Measurements from ENCODE around the gene THSD4. TPM values are rescaled to one million over a fixed set of nuclear protein-coding genes. Genes with fewer than 3 reads are reported as not detected.

Gene THSD4
- total RNA-seq, 1 experiment from 2014 or later = 29.3 TPM

DNA sequence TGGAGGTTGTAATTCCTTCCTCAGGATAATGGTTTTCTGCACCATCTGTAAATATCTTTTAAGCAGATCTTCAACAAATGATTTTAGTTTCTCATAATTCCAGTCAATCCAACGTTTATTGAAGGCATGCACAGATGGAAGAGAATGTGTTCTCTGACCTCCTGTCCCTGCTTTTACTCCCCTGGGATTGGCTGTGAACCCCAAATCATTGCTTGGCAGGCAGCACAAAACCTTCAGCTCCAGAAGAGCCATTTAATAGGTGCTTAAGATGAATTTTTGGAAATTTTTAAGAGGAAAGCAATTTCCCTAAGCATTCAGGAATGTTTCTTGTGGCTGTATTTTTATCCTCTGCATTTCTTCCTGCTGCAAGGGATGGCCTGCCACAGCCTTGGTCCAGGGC, 25.5 kb upstream of the THSD4 start:
- Histone ChIP-seq H3K27me3 (ENCODE audit: insufficient read depth, low read depth) (no peaks in the 10 kb centered on the region), H3K4me3 (no peak overlapping the region), H2AFZ (no peak overlapping the region), H3K4me1 (replicated peaks; ENCODE audit: insufficient read depth) (peaks cover 17% of the 10 kb centered on the region), H3K9me3 (ENCODE audit: insufficient read depth, low read depth) (no peaks in the 10 kb centered on the region), H4K20me1 (ENCODE audit: insufficient read depth) (no peaks in the 10 kb centered on the region), H3K9me2 (ENCODE audit: insufficient read depth) (no peaks in the 10 kb centered on the region), H3K4me2 (no peak overlapping the region), H3K79me2 (ENCODE audit: low read depth) (no peaks in the 10 kb centered on the region), H3F3A (ENCODE audit: insufficient read depth, low read depth) (no peaks in the 10 kb centered on the region), H3K36me3 (ENCODE audit: low read depth) (no peaks in the 10 kb centered on the region), H3K27ac (no peak overlapping the region)
- CTCF ChIA-PET = no interaction called here
- intact Hi-C loops (cut with micrococcal nuclease; ENCODE audit: unreplicated experiment) = no loop called here
- POLR2A ChIA-PET (ENCODE audit: unreplicated experiment) = no interaction called here
- DNase-seq = no peak
- no TSS peak for BruUV-seq (replicated peaks)
- no peak for TF ChIP-seq CTCF (conservative IDR thresholded peaks at IDR 0.05)
- no peak for TF ChIP-seq EZH2 (IDR thresholded peaks at IDR 0.05; ENCODE audit: low read depth)

GRCh38 chr15:71091601-71092000, 23.7 kb upstream of the THSD4 start:
- H3K79me2 ChIP-seq (ENCODE audit: low read depth) = no peaks in the 10 kb centered on the region
- no peak overlapping the region for H3K4me2 ChIP-seq
- H3K4me3 ChIP-seq = no peak overlapping the region
- peaks cover 21% of the 10 kb centered on the region for H3K4me1 ChIP-seq (replicated peaks; ENCODE audit: insufficient read depth)
- H2AFZ ChIP-seq = no peak overlapping the region
- BruUV-seq (replicated peaks) = no TSS peak
- H3K36me3 ChIP-seq (ENCODE audit: low read depth) = no peaks in the 10 kb centered on the region
- POLR2A ChIA-PET (ENCODE audit: unreplicated experiment) = interaction anchor here (0.7 kb wide), 1 partner anchor 12 kb away, joined by 4 read pairs; no protein-coding TSS in a partner anchor
- no peaks in the 10 kb centered on the region for H3K9me3 ChIP-seq (ENCODE audit: insufficient read depth, low read depth)
- intact Hi-C loops (cut with micrococcal nuclease; ENCODE audit: unreplicated experiment) = no loop called here
- H3F3A ChIP-seq (ENCODE audit: insufficient read depth, low read depth) = 0 out of 2 replicates have a peak, but pooled peaks cover 3% of the 10 kb centered on the region
- no peaks in the 10 kb centered on the region for H3K27me3 ChIP-seq (ENCODE audit: insufficient read depth, low read depth)
- no peak for DNase-seq
- CTCF ChIA-PET = no interaction called here
- H3K9me2 ChIP-seq (ENCODE audit: insufficient read depth) = no peaks in the 10 kb centered on the region
- TF ChIP-seq EZH2 (IDR thresholded peaks at IDR 0.05; ENCODE audit: low read depth) = no peak
- H3K27ac ChIP-seq = no peak overlapping the region
- H4K20me1 ChIP-seq (ENCODE audit: insufficient read depth) = no peaks in the 10 kb centered on the region

DNA sequence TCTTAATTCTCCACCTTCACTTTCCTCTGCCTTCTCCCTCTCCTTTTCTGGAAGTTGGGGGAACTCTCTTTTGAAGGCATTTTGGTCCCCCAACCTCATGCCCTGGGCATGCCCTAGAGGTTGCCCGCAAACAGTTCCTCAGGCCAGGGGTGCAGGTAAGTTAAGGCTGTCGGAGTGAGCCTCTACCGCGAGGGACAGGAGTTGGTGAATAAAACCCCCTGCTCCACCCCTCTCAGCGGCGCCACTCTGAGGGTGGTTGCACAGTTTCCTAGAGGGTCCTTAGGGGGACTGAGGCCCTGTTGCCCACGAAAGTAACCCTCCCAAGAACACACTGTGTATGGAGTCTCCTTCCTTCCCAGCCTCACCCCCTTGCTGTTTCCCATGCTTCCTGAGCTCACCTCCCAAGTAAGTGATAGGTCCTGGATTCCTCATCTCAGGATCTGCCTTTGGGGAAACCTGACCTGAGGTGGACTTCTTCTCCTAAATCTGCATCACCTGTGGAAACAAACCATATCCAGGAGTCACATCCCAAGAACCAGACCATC, 23.1 kb upstream of the THSD4 start:
- POLR2A ChIA-PET (ENCODE audit: unreplicated experiment) = interaction anchor here (0.7 kb wide), 1 partner anchor 12 kb away, joined by 4 read pairs; no protein-coding TSS in a partner anchor

More for the DNA sequence above, 23.1 kb upstream of the THSD4 start:
- Histone ChIP-seq H3K79me2 (ENCODE audit: low read depth) (no peaks in the 10 kb centered on the region), H2AFZ (no peak overlapping the region), H3K9me2 (ENCODE audit: insufficient read depth) (no peaks in the 10 kb centered on the region), H3K4me3 (no peak overlapping the region), H3K4me2 (no peak overlapping the region), H3K27me3 (ENCODE audit: insufficient read depth, low read depth) (no peaks in the 10 kb centered on the region), H3K27ac (no peak overlapping the region), H3K9me3 (ENCODE audit: insufficient read depth, low read depth) (no peaks in the 10 kb centered on the region), H3K4me1 (replicated peaks; ENCODE audit: insufficient read depth) (peaks cover 26% of the 10 kb centered on the region), H4K20me1 (ENCODE audit: insufficient read depth) (no peaks in the 10 kb centered on the region), H3K36me3 (ENCODE audit: low read depth) (no peaks in the 10 kb centered on the region), H3F3A (ENCODE audit: insufficient read depth, low read depth) (0 out of 2 replicates have a peak, but pooled peaks cover 8% of the 10 kb centered on the region)
- TF ChIP-seq CTCF (conservative IDR thresholded peaks at IDR 0.05) = no peak
- no peak for TF ChIP-seq EZH2 (IDR thresholded peaks at IDR 0.05; ENCODE audit: low read depth)
- no peak for DNase-seq
- BruUV-seq (replicated peaks) = no TSS peak
- intact Hi-C loops (cut with micrococcal nuclease; ENCODE audit: unreplicated experiment) = no loop called here
- CTCF ChIA-PET = no interaction called here
